NCI-H2227 (cell line): ENCODE results near the gene HOXD3.

Experiments used
- DNase-seq: peaks from one replicate; lab custom pipeline; 2025; ENCODE audit not compliant: unreplicated experiment; lab: John Stamatoyannopoulos, UW

Gene HOXD3

DNA sequence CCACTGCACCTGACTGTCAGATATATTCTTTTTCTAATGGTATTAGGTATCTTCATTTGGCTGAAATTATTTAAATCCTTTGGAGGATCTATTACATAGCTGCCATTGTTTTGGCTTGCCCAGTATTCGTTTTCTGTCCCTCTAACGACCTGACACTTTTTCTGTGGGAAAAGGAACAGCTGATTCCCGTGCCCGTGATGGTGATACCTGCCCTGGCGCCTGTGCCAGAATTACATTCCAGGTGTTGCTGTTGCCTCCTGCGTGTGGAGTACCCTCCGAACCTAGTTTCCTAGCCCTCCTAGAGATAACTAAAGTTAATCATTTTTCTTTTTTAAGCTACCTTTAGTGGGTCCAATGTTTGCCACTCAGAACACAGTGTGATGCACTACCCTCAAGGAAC, 45.4 kb downstream of the HOXD3 start:
- DNase-seq, result no peak

DNA sequence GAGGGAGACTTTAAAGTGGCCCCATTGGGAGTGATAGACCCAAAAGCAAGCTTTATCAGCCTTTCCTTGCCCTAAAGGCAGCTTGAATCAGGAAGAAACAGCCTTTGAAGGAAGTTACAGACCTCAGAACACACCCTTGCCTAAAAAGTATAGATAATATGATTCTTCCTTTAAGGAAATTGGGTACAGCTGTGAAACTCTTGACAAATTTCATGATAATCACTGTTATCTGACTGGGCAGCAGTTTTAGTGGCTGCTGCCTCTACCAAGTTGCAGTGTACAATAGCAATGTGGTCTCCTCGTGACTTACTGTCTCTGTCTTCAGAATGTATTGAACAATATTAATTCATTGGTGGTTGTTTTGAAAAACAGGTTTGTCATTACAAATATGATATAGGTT, 48.0 kb downstream of the HOXD3 start:
- DNase-seq, result no peak

DNA sequence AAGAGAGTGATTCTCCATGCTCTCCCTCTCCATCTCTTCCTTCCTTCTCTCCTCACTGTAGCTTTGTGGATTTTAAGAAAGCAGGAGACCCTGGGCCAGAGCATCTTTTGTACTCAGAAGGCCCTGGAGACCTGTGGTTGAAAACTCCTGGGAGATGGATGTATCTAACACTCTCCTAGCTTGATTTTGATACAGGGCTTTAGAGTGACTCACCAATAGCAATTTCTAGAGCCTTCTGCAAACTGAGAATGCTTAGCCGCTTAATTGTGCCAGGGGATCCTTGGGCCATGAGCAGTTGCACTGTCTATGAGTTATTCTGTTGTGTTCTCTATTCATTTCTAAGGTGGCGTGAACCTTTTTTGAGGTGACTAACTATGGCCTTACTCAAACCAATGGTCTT, 49.0 kb downstream of the HOXD3 start:
- DNase-seq, result no peak

DNA sequence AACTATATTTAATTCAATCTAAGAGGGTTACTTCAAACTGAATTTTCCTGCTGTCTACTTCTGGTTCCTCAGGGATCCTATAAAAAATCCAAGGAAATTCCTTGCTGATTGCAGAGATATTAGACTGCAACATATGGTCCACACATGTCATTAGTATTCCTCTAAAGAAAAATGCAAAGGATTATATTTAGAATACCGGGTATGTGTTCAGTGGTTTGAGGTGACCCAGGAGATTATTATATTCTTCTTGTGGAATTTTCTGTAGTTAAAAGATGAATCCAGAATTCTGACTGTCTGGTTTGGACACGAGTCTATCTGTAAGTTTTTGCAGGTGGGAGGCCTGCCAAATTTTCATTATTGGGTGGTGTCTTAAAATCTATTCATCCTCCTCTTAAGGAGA, 49.6 kb downstream of the HOXD3 start:
- no peak for DNase-seq

DNA sequence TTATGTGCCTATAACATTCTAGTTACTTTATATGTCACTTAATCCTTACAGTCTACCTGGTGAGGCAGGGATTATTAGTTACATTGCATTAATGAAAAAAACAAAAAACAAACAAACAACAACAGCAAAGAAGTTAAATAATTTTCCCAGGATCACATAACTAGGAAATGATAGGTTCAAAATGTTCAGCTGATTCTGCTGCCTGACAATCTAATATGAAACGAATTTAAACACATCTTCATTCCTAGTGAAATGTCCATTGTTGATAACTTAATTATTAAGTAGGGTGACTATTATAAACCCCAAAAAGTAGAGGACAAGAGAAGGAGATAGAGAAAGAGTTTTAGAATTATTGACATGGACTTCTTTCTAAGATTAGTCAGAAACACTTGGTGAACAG, 54.0 kb downstream of the HOXD3 start:
- no peak for DNase-seq

DNA sequence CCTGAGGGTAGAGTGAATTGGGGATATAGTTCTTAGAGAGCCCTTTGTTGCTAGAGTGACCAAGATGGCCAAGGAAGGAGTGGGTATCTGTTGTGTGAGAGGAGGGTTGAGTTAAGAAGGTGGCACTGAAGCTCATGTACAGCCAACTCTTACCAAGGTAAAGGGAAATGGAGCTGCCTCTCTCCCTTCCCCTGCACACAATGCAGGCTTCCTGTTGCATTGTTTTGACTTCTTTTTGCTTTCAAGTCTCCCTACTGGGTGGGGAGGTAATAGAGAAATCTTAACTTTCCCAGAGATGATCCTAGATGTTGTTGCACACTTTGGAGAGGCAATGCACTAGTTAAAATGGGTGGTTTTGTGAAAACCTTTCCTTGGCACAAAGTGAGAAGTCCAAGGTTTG, 55.2 kb downstream of the HOXD3 start:
- DNase-seq, result no peak

DNA sequence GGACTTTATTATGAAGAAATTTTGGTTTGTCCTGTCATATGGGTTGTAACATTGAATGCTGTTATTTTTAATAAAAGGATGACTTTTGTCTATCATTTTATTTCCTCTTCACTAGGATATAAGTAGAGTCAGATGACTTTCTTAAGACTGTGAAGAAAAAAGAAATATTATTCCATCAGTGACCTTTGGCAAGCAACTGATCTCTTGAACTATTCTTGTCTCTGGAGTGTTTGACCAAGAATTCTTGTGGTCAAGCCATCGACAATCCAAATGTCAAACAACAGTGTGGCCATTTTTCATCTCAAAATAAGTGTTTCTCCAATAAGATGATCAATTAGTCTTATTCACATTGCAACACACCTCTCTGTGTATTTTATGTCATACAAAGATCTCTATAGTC, 56.3 kb downstream of the HOXD3 start:
- DNase-seq, result no peak
